Measurements from ENCODE around the gene DUSP28.

Gene DUSP28

GRCh38 chr2:240585101-240585500 is 24.9 kb downstream of the DUSP28 start:
- peak overlapping the region; percentile 84 for H3K4me3 ChIP-seq (ENCODE audit: low read depth, low read length)
- DNase-seq (ENCODE audit: low read depth), result peak; percentile 65
- no peak for TF ChIP-seq CTCF (IDR thresholded peaks at IDR 0.05; ENCODE audit: low read depth, low read length, missing control alignments)

- peak overlapping the region; percentile 84 for H3K4me3 ChIP-seq (ENCODE audit: low read depth, low read length)
- TF ChIP-seq CTCF (IDR thresholded peaks at IDR 0.05; ENCODE audit: low read depth, low read length, missing control alignments), result no peak
- no peak for DNase-seq (ENCODE audit: low read depth)
Measured at GRCh38 chr2:240585681-240586197, 25.6 kb downstream of the DUSP28 start.

GRCh38 chr2:240586198-240586918 is 26.2 kb downstream of the DUSP28 start, which contains the start of gene CAPN10:
Gene CAPN10, plus strand, starts transcription at chr2:240586734. Its CDS starts 178 bp downstream, at chr2:240586912.
- peak within 1 kb of the TSS; percentile 84 for H3K4me3 ChIP-seq (ENCODE audit: low read depth, low read length)
- DNase-seq (ENCODE audit: low read depth), result peak; percentile 85
- no peak for TF ChIP-seq CTCF (IDR thresholded peaks at IDR 0.05; ENCODE audit: low read depth, low read length, missing control alignments)

GRCh38 chr2:240586919-240587800 is 27.0 kb downstream of the DUSP28 start:
- H3K4me3 ChIP-seq (ENCODE audit: low read depth, low read length), result peak overlapping the region; percentile 84
- DNase-seq (ENCODE audit: low read depth), result no peak
- no peak for TF ChIP-seq CTCF (IDR thresholded peaks at IDR 0.05; ENCODE audit: low read depth, low read length, missing control alignments)

GRCh38 chr2:240588006-240588655 is 28.0 kb downstream of the DUSP28 start:
- peak overlapping the region; percentile 84 for H3K4me3 ChIP-seq (ENCODE audit: low read depth, low read length)
- no peak for TF ChIP-seq CTCF (IDR thresholded peaks at IDR 0.05; ENCODE audit: low read depth, low read length, missing control alignments)
- DNase-seq (ENCODE audit: low read depth), result no peak

GRCh38 chr2:240588669-240589068 is 28.5 kb downstream of the DUSP28 start:
- H3K4me3 ChIP-seq (ENCODE audit: low read depth, low read length), result no peak overlapping the region
- DNase-seq (ENCODE audit: low read depth), result no peak
- TF ChIP-seq CTCF (IDR thresholded peaks at IDR 0.05; ENCODE audit: low read depth, low read length, missing control alignments), result no peak

All from GM12864 (cell line).